Lower leg skin (tissue), 3 donors: ENCODE results near the gene NME9.

Experiments
- POLR2A ChIP-seq, 2 donors: fragments of 450-650 bp; IDR thresholded peaks; one replicate each; pipeline ENCODE4 v1.6.1; 2016 to 2017; ENCODE audit warnings: antibody characterized with exemption in 2 of 2, mild to moderate bottlenecking in 1 of 2, moderate library complexity in 1 of 2
- TF ChIP-seq, protein P1 (sequence below), 3 donors: fragments of 450-650 bp; IDR thresholded peaks; one replicate each; pipeline ENCODE4 v1.5.1; 2016; ENCODE audit warnings: antibody characterized with exemption in 3 of 3, mild to moderate bottlenecking in 3 of 3, moderate library complexity in 2 of 3

DNA sequence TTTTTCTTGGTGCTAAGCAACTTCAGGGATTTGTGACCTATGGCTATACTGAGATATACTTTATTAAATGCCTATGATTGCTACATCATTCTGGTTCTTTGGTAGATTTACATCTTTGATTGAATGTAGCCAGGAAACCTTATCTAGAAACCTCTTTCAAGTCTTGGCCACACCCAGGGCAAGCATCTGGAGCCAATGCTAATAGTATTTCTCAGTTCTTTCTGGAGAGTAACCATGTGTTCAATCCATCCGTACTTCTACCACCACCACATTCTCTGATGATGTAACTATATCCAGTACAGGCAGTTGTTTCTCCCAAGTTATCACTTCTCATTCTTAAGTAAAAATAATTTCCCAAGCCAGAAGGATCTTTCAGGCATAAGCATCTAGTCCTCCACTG, 69.0 kb downstream of the NME9 start:
- TF ChIP-seq, protein P1, sequence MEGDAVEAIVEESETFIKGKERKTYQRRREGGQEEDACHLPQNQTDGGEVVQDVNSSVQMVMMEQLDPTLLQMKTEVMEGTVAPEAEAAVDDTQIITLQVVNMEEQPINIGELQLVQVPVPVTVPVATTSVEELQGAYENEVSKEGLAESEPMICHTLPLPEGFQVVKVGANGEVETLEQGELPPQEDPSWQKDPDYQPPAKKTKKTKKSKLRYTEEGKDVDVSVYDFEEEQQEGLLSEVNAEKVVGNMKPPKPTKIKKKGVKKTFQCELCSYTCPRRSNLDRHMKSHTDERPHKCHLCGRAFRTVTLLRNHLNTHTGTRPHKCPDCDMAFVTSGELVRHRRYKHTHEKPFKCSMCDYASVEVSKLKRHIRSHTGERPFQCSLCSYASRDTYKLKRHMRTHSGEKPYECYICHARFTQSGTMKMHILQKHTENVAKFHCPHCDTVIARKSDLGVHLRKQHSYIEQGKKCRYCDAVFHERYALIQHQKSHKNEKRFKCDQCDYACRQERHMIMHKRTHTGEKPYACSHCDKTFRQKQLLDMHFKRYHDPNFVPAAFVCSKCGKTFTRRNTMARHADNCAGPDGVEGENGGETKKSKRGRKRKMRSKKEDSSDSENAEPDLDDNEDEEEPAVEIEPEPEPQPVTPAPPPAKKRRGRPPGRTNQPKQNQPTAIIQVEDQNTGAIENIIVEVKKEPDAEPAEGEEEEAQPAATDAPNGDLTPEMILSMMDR (IDR thresholded peaks at IDR 0.05) = no peak
- TF ChIP-seq POLR2A (IDR thresholded peaks at IDR 0.05) = no peak
